ENCODE data around the gene NECTIN4.

Gene NECTIN4

GRCh38 chr1:161076410-161076809 is 12.9 kb downstream of the NECTIN4 start:
- H3K4me2 ChIP-seq (ENCODE audit: insufficient read depth, low read length) = no peak overlapping the region
- H3K9ac ChIP-seq (ENCODE audit: low read depth, low read length) = no peak overlapping the region
- H3K36me3 ChIP-seq (ENCODE audit: insufficient read depth, low read length) = no peaks in the 10 kb centered on the region
- no peak for ATAC-seq (ENCODE audit: insufficient read depth, low read depth)
- H3K9me3 ChIP-seq (ENCODE audit: insufficient read depth, low read length, severe bottlenecking) = no peaks in the 10 kb centered on the region
- no peak overlapping the region for H3K4me3 ChIP-seq (ENCODE audit: low read depth in 1 of 2, low read length in 2 of 2)
- TF ChIP-seq EZH2 (IDR thresholded peaks at IDR 0.05; ENCODE audit: borderline replicate concordance, low read depth, low read length, severe bottlenecking) (no peak), CTCF (IDR thresholded peaks at IDR 0.05; ENCODE audit: borderline replicate concordance, extremely low read depth, low read length, poor library complexity, severe bottlenecking) (no peak)
- no peaks in the 10 kb centered on the region for H3K4me1 ChIP-seq (ENCODE audit: insufficient read depth, low read length)
- no peak for DNase-seq
- H3K79me2 ChIP-seq (ENCODE audit: insufficient read depth, low read length) = no peaks in the 10 kb centered on the region
- H3K27me3 ChIP-seq (ENCODE audit: insufficient read depth, low read length, poor library complexity) = no peaks in the 10 kb centered on the region
- H2AFZ ChIP-seq (ENCODE audit: low read depth, low read length) = no peak overlapping the region
- no peaks in the 10 kb centered on the region for H4K20me1 ChIP-seq (ENCODE audit: insufficient read depth, low read length)
- no peak overlapping the region for H3K27ac ChIP-seq (ENCODE audit: low read length)

- TF ChIP-seq CTCF (IDR thresholded peaks at IDR 0.05; ENCODE audit: borderline replicate concordance, extremely low read depth, low read length, poor library complexity, severe bottlenecking) (no peak), EZH2 (IDR thresholded peaks at IDR 0.05; ENCODE audit: borderline replicate concordance, low read depth, low read length, severe bottlenecking) (no peak)
- ATAC-seq (ENCODE audit: insufficient read depth, low read depth) = no peak
- H3K79me2 ChIP-seq (ENCODE audit: insufficient read depth, low read length) = no peaks in the 10 kb centered on the region
- H3K4me2 ChIP-seq (ENCODE audit: insufficient read depth, low read length) = no peak overlapping the region
- H3K9ac ChIP-seq (ENCODE audit: low read depth, low read length) = no peak overlapping the region
- no peak overlapping the region for H3K27ac ChIP-seq (ENCODE audit: low read length)
- H3K4me1 ChIP-seq (ENCODE audit: insufficient read depth, low read length) = peaks cover 8% of the 10 kb centered on the region
- no peaks in the 10 kb centered on the region for H3K36me3 ChIP-seq (ENCODE audit: insufficient read depth, low read length)
- no peak overlapping the region for H3K4me3 ChIP-seq (ENCODE audit: low read depth in 1 of 2, low read length in 2 of 2)
- no peak for DNase-seq
- no peaks in the 10 kb centered on the region for H3K27me3 ChIP-seq (ENCODE audit: insufficient read depth, low read length, poor library complexity)
- H2AFZ ChIP-seq (ENCODE audit: low read depth, low read length) = no peak overlapping the region
- H3K9me3 ChIP-seq (ENCODE audit: insufficient read depth, low read length, severe bottlenecking) = no peaks in the 10 kb centered on the region
- H4K20me1 ChIP-seq (ENCODE audit: insufficient read depth, low read length) = no peaks in the 10 kb centered on the region
These were observed 14.5 kb downstream of the NECTIN4 start for GRCh38 chr1:161074676-161075368.

GRCh38 chr1:161073474-161074121 is 15.8 kb downstream of the NECTIN4 start:
- no peak for ATAC-seq (ENCODE audit: insufficient read depth, low read depth)
- H3K36me3 ChIP-seq (ENCODE audit: insufficient read depth, low read length) = no peaks in the 10 kb centered on the region; the same call in 1 of the 2 replicates
- H4K20me1 ChIP-seq (ENCODE audit: insufficient read depth, low read length) = no peaks in the 10 kb centered on the region
- peaks cover 11% of the 10 kb centered on the region for H3K79me2 ChIP-seq (ENCODE audit: insufficient read depth, low read length)
- TF ChIP-seq EZH2 (IDR thresholded peaks at IDR 0.05; ENCODE audit: borderline replicate concordance, low read depth, low read length, severe bottlenecking) (no peak), CTCF (IDR thresholded peaks at IDR 0.05; ENCODE audit: borderline replicate concordance, extremely low read depth, low read length, poor library complexity, severe bottlenecking) (peak; percentile 6)
- no peaks in the 10 kb centered on the region for H3K27me3 ChIP-seq (ENCODE audit: insufficient read depth, low read length, poor library complexity)
- H3K9me3 ChIP-seq (ENCODE audit: insufficient read depth, low read length, severe bottlenecking) = no peaks in the 10 kb centered on the region
- DNase-seq = no peak
- H3K27ac ChIP-seq (ENCODE audit: low read length) = no peak overlapping the region
- no peak overlapping the region for H3K9ac ChIP-seq (ENCODE audit: low read depth, low read length)
- no peak overlapping the region for H3K4me3 ChIP-seq (ENCODE audit: low read depth in 1 of 2, low read length in 2 of 2)
- H2AFZ ChIP-seq (ENCODE audit: low read depth, low read length) = no peak overlapping the region
- peaks cover 16% of the 10 kb centered on the region for H3K4me1 ChIP-seq (ENCODE audit: insufficient read depth, low read length)
- no peak overlapping the region for H3K4me2 ChIP-seq (ENCODE audit: insufficient read depth, low read length)
